Measurements from ENCODE around the gene TLL2. TPM values are rescaled to one million over a fixed set of nuclear protein-coding genes. Genes with fewer than 3 reads are reported as not detected.

The TLL2 gene
- total RNA-seq, 2 experiments from 2014 or later: not detected

GRCh38 chr10:96418582-96418981 is 95.1 kb downstream of the TLL2 start:
- H3K27me3 Mint-ChIP-seq: peaks cover 2% of the 10 kb centered on the region
- no peak overlapping the region for H3K27ac Mint-ChIP-seq
- no peak for DNase-seq
- POLR2A ChIA-PET: no interaction called here
- H3K4me1 Mint-ChIP-seq: no peaks in the 10 kb centered on the region
- CTCF ChIA-PET: no interaction called here
- H3K4me3 Mint-ChIP-seq: no peak overlapping the region
- H3K9me3 Mint-ChIP-seq: no peaks in the 10 kb centered on the region
- H3K36me3 Mint-ChIP-seq (ENCODE audit: low read depth): no peaks in the 10 kb centered on the region

GRCh38 chr10:96417441-96417840 is 96.3 kb downstream of the TLL2 start:
- no peaks in the 10 kb centered on the region for H3K4me1 Mint-ChIP-seq
- no peaks in the 10 kb centered on the region for H3K9me3 Mint-ChIP-seq
- POLR2A ChIA-PET: no interaction called here
- CTCF ChIA-PET: interaction anchor here (0.8 kb wide), 1 partner anchor 10 kb away, joined by 3 read pairs; no protein-coding TSS in a partner anchor
- no peak overlapping the region for H3K4me3 Mint-ChIP-seq
- no peak overlapping the region for H3K27ac Mint-ChIP-seq
- peaks cover 7% of the 10 kb centered on the region for H3K27me3 Mint-ChIP-seq
- no peak for DNase-seq
- no peaks in the 10 kb centered on the region for H3K36me3 Mint-ChIP-seq (ENCODE audit: low read depth)

- ChIA-PET POLR2A (no interaction called here), CTCF (interaction anchor here (1.2 kb wide), 1 partner anchor 187 kb away, joined by 3 read pairs; no protein-coding TSS in a partner anchor)
- no peak for DNase-seq
- Mint-ChIP-seq H3K36me3 (ENCODE audit: low read depth) (no peaks in the 10 kb centered on the region), H3K4me3 (no peak overlapping the region), H3K27me3 (peaks cover 7% of the 10 kb centered on the region), H3K27ac (no peak overlapping the region), H3K4me1 (no peaks in the 10 kb centered on the region), H3K9me3 (no peaks in the 10 kb centered on the region)
These were observed 97.1 kb downstream of the TLL2 start for GRCh38 chr10:96416643-96417042.

- DNase-seq: no peak
- Mint-ChIP-seq H3K9me3 (no peaks in the 10 kb centered on the region), H3K36me3 (ENCODE audit: low read depth) (no peaks in the 10 kb centered on the region), H3K27ac (no peak overlapping the region), H3K4me1 (no peaks in the 10 kb centered on the region), H3K27me3 (peaks cover 9% of the 10 kb centered on the region), H3K4me3 (no peak overlapping the region)
- POLR2A ChIA-PET: interaction anchor here (0.8 kb wide), 1 partner anchor 14 kb away, joined by 3 read pairs; no protein-coding TSS in a partner anchor
- CTCF ChIA-PET: interaction anchor here (1.2 kb wide), 1 partner anchor 186 kb away, joined by 3 read pairs; no protein-coding TSS in a partner anchor
These were observed 97.7 kb downstream of the TLL2 start for GRCh38 chr10:96415891-96416554.

DNA sequence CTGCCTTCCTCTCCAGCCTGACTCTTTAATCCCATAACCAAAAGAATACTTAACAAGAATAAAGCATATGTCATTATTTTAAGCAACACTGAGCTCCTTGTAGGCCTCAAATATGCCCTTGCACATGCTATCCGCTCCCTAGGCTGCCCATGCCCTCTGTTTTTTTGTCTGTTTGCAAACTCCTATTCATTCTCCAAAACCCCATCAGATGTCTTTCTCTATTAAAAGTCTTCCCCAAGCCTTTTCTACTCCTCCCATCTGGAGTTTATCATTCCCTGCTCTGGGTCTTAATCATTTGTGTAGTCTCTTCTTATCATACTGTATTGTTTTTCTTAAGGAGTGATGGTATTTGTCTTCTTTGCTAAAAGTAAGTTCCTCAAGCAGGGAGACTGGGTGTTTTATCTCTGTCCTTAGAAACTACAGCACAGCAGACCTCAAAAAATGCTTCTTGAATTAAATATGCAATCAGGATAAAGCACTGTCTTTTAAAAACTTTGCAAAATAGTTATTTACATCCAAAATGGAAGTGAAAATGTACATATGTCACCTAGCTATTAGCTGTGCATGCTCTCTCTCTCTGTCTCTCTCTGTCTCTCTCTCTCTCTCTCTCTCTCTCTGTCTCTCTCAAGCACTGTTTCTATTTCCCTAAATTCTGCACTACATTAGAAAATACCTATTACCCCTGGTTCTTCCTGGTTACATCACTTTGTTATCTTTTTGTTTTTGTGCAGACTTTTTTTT is 98.4 kb downstream of the TLL2 start:
- H3K9me3 Mint-ChIP-seq: no peaks in the 10 kb centered on the region
- H3K4me1 Mint-ChIP-seq: no peaks in the 10 kb centered on the region
- DNase-seq: no peak
- H3K27me3 Mint-ChIP-seq: peaks cover 9% of the 10 kb centered on the region
- H3K27ac Mint-ChIP-seq: no peak overlapping the region
- POLR2A ChIA-PET: interaction anchor here (0.8 kb wide), 1 partner anchor 14 kb away, joined by 3 read pairs; no protein-coding TSS in a partner anchor
- CTCF ChIA-PET: interaction anchor here (1.2 kb wide), 1 partner anchor 186 kb away, joined by 3 read pairs; no protein-coding TSS in a partner anchor
- H3K4me3 Mint-ChIP-seq: no peak overlapping the region
- no peaks in the 10 kb centered on the region for H3K36me3 Mint-ChIP-seq (ENCODE audit: low read depth)

DNA sequence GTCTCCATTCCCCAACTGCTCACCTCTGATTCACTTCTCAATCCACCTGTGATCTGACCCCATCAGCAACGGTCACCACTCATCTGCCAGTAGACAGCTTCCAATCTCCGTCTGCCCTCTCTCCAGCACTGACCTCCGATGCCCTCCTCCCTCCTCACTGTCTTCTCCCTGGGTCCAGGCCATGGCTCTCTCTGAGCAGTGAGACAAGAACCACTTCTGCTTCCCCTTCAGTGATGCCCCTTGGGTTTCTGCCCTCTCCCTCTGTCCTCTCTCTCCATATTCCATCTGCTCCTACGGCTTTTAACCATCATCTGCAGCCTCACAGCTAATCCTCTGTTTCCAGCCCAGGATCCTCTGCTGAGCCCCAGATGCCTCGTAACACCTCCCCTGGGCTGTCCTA is 99.4 kb downstream of the TLL2 start:
- CTCF ChIA-PET: no interaction called here
- DNase-seq: no peak
- H3K36me3 Mint-ChIP-seq (ENCODE audit: low read depth): no peaks in the 10 kb centered on the region
- H3K4me1 Mint-ChIP-seq: no peaks in the 10 kb centered on the region
- no peak overlapping the region for H3K27ac Mint-ChIP-seq
- POLR2A ChIA-PET: no interaction called here
- peaks cover 7% of the 10 kb centered on the region for H3K27me3 Mint-ChIP-seq
- no peak overlapping the region for H3K4me3 Mint-ChIP-seq
- no peaks in the 10 kb centered on the region for H3K9me3 Mint-ChIP-seq

DNA sequence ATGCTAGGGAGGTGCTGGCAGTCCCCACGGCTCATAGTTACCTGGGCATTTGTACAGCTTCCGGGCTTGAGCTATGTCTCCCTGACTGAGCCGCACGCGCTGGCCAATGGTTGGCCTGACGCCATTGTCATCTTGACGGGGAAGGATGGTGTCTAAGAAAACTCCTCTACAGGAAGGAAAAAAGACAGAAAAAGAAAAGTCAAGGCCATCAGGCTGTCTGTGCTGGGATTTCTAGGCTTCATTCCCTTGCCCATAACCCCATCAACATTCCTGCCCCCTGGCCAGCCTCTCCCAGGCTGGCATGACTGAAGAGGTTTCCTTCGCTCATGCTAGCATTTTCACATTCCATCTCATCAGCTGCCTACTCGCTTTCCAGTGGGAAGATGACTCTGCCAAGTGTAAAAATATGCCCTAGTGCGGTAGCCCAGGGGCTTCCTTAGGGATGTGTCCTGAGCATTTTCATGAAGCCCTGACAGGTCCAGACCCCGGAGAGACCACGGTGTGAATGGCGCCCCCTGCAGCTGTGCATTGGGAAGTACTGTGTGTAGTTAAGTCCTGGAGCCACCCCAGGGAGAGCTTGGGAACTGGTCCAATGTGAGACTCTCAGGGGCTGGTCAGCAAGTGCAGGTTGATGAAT is 100.5 kb downstream of the TLL2 start:
- no peaks in the 10 kb centered on the region for H3K36me3 Mint-ChIP-seq (ENCODE audit: low read depth)
- CTCF ChIA-PET: no interaction called here
- POLR2A ChIA-PET: no interaction called here
- no peak for DNase-seq
- H3K4me3 Mint-ChIP-seq: no peak overlapping the region
- H3K27ac Mint-ChIP-seq: no peak overlapping the region
- peaks cover 7% of the 10 kb centered on the region for H3K27me3 Mint-ChIP-seq
- H3K9me3 Mint-ChIP-seq: no peaks in the 10 kb centered on the region
- no peaks in the 10 kb centered on the region for H3K4me1 Mint-ChIP-seq

GRCh38 chr10:96411716-96412320 is 101.9 kb downstream of the TLL2 start:
- H3K27me3 Mint-ChIP-seq: peaks cover 18% of the 10 kb centered on the region
- POLR2A ChIA-PET: no interaction called here
- H3K9me3 Mint-ChIP-seq: no peaks in the 10 kb centered on the region
- H3K36me3 Mint-ChIP-seq (ENCODE audit: low read depth): no peaks in the 10 kb centered on the region
- H3K4me3 Mint-ChIP-seq: no peak overlapping the region
- no peaks in the 10 kb centered on the region for H3K4me1 Mint-ChIP-seq
- H3K27ac Mint-ChIP-seq: no peak overlapping the region
- CTCF ChIA-PET: no interaction called here
- no peak for DNase-seq

GRCh38 chr10:96410296-96410695 is 103.4 kb downstream of the TLL2 start:
- Mint-ChIP-seq H3K36me3 (ENCODE audit: low read depth) (no peaks in the 10 kb centered on the region), H3K4me1 (no peaks in the 10 kb centered on the region), H3K27me3 (peaks cover 25% of the 10 kb centered on the region), H3K4me3 (no peak overlapping the region), H3K9me3 (no peaks in the 10 kb centered on the region), H3K27ac (no peak overlapping the region)
- ChIA-PET CTCF (no interaction called here), POLR2A (no interaction called here)
- no peak for DNase-seq

- H3K27me3 Mint-ChIP-seq: peaks cover 28% of the 10 kb centered on the region
- no peaks in the 10 kb centered on the region for H3K4me1 Mint-ChIP-seq
- CTCF ChIA-PET: interaction anchor here (1.0 kb wide), 1 partner anchor 38 kb away, joined by 3 read pairs; no protein-coding TSS in a partner anchor
- H3K4me3 Mint-ChIP-seq: no peak overlapping the region
- no peaks in the 10 kb centered on the region for H3K36me3 Mint-ChIP-seq (ENCODE audit: low read depth)
- no peaks in the 10 kb centered on the region for H3K9me3 Mint-ChIP-seq
- no peak for DNase-seq
- POLR2A ChIA-PET: no interaction called here
- H3K27ac Mint-ChIP-seq: no peak overlapping the region
These were observed 105.5 kb downstream of the TLL2 start for GRCh38 chr10:96408201-96408600.

DNA sequence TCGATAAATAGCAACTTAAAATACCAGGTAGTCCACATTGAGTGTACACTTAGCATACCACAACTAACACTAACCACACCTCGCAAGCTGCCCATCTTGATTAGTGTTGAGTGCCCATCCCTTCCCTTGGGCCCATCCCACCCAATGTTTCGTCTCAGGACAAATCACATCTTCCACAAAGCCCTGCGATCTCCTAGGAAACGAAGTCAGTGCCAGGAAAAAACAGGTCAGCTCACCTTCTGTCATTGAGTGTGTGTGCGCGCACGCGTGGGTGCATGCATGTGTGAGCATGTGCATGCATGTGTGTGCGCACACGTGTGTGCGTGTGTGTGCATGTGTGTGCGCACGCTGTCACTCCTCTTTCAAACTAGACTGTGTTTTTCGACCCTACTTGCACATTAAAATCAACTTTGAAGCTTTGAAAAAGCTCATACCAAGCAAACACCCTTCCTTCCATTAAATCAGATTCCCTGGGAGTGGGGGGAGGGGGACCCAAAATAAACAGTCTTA is 106.1 kb downstream of the TLL2 start:
- CTCF ChIA-PET: interaction anchor here (1.0 kb wide), 1 partner anchor 37 kb away, joined by 3 read pairs; no protein-coding TSS in a partner anchor
- no peaks in the 10 kb centered on the region for H3K4me1 Mint-ChIP-seq
- H3K36me3 Mint-ChIP-seq (ENCODE audit: low read depth): no peaks in the 10 kb centered on the region
- no peaks in the 10 kb centered on the region for H3K9me3 Mint-ChIP-seq
- H3K4me3 Mint-ChIP-seq: no peak overlapping the region
- H3K27ac Mint-ChIP-seq: no peak overlapping the region
- POLR2A ChIA-PET: no interaction called here
- DNase-seq: no peak
- peaks cover 28% of the 10 kb centered on the region for H3K27me3 Mint-ChIP-seq

- Mint-ChIP-seq H3K36me3 (ENCODE audit: low read depth) (no peaks in the 10 kb centered on the region), H3K9me3 (no peaks in the 10 kb centered on the region), H3K27me3 (peaks cover 35% of the 10 kb centered on the region), H3K4me3 (no peak overlapping the region), H3K4me1 (no peaks in the 10 kb centered on the region), H3K27ac (no peak overlapping the region)
- CTCF ChIA-PET: no interaction called here
- POLR2A ChIA-PET: no interaction called here
- DNase-seq: no peak
These were observed 107.6 kb downstream of the TLL2 start for GRCh38 chr10:96406091-96406490.
